NCI-H345 (cell line): ENCODE data around the gene USP53.
"Not testable (repeated sequence)": the region's sequence is repeated elsewhere in the genome, so short reads cannot be mapped to it uniquely, and the experiment has no call there.

Experiments
- DNase-seq: peaks from one replicate; lab custom pipeline; 2025; lab: John Stamatoyannopoulos, UW

The USP53 gene

DNA sequence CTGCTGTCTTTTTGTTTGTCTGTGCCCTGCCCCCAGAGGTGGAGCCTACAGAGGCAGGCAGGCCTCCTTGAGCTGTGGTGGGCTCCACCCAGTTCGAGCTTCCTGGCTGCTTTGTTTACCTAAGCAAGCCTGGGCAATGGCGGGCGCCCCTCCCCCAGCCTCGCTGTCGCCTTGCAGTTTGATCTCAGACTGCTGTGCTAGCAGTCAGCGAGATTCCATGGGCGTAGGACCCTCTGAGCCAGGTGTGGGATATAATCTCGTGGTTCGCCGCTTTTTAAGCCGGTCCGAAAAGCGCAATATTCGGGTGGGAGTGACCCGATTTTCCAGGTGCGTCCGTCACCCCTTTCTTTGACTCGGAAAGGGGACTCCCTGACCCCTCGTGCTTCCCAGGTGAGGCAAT is 67.0 kb downstream of the USP53 start:
- not testable (repeated sequence) for DNase-seq

GRCh38 chr4:119279945-119280344 is 67.4 kb downstream of the USP53 start:
- DNase-seq: not testable (repeated sequence)

- DNase-seq: no peak
Observed at GRCh38 chr4:119281393-119281792, 68.9 kb downstream of the USP53 start.

- no peak for DNase-seq
Observed at GRCh38 chr4:119284876-119285780, 72.6 kb downstream of the USP53 start.

- no peak for DNase-seq
Observed at GRCh38 chr4:119286377-119287002, 74.0 kb downstream of the USP53 start.

- no peak for DNase-seq
Observed at GRCh38 chr4:119289313-119289712, 76.8 kb downstream of the USP53 start.

- no peak for DNase-seq
Observed at GRCh38 chr4:119290598-119290997, 78.1 kb downstream of the USP53 start.

GRCh38 chr4:119296356-119296755 is 83.8 kb downstream of the USP53 start:
- no peak for DNase-seq

DNA sequence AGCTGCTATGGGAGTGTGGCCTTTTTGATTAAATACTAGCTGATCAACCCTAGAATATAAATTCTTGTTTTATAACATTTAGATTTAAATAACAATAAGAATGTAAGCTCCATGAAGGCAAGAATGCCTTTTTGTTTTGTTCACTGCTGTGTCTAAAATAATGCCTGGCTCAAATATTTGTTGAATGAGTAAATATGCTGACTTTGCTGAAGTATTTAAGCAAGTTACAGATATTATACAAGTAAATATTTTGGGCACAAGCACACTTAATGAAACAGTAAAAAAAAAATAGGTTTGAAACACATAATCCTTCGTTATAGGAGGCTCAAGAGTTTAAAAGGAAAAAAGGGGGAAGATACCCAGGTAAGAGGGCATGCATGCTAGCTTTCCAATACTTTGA is 85.3 kb downstream of the USP53 start:
- DNase-seq: no peak

DNA sequence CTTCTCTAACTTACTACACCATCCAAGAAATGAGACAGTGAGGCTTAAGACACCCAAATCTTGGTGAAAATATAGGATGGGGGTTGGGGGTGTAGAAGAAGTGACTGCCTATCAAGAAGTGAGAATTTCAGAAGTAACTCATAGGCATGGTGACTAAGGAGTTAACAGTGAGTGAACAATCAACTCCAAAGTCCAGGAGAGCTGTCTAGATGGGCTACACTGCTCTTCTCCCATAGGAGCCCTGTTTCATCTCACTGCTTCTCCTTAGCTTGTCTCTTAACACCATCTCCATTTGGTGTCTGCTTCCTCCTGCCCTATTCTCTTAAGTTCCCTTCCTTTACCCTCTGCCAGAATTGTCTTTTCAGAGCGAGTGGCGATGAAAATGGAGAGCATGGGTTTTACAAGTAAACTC is 86.8 kb downstream of the USP53 start:
- DNase-seq: no peak

DNA sequence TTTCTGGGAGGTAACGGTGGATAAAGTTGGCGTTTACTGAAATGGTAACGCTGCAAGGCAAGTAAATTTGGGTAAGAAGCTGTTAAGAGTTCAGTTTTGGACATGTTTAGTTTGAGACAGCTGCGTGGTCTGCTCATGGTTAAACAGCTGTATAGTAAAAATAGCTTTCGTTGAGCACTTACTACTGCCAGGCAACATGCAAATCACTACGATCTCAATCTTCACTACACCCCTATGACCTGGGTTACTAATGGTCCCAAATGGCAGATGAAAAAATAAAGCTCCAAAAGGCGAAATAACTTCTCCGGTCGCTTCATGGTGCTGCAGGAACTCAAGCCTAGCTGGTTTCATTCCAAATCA is 87.2 kb downstream of the USP53 start:
- DNase-seq: no peak

DNA sequence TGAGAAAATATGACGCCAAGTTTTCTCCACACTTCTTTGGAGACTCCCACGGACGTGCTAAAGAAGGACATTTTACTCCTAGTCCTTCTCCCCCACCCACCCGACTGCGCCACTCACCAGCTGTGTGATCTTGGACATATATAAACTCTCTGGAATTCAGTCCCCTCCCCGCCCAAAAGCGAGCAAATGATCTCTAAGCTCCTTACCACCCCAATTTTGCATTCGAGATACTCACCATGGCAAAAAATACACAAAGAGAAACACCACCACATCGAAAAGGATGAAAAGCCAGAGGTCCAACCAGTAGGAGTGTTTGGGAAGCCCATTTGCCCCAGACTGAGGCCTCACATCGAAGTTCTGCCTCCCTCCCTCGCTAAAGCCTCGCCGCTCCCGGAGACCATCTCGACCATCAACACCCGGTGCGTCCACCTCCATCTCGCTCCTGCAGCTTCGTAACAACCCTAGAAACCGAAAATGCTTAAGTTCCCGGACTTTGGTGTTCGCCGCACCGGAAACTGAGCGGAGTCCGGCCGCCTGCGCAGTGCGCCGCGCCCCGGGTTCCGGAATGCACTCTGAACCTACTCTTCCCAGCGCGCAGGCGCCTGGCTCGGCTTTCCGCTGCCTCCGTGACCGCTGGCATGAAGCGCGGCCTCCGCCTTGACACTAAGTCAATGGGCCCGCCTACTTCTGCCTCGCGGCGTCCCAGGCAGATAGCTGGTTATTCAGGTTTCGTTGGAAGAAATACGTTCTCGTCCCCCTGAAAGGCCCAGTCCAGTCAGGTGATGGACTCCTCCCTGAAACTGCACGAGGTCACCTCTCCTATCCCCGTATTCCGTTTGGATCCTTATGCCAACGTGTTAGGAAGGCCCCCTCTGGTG is 87.8 kb downstream of the USP53 start:
- no peak for DNase-seq

GRCh38 chr4:119302073-119302832 is 89.7 kb downstream of the USP53 start:
- DNase-seq: no peak

DNA sequence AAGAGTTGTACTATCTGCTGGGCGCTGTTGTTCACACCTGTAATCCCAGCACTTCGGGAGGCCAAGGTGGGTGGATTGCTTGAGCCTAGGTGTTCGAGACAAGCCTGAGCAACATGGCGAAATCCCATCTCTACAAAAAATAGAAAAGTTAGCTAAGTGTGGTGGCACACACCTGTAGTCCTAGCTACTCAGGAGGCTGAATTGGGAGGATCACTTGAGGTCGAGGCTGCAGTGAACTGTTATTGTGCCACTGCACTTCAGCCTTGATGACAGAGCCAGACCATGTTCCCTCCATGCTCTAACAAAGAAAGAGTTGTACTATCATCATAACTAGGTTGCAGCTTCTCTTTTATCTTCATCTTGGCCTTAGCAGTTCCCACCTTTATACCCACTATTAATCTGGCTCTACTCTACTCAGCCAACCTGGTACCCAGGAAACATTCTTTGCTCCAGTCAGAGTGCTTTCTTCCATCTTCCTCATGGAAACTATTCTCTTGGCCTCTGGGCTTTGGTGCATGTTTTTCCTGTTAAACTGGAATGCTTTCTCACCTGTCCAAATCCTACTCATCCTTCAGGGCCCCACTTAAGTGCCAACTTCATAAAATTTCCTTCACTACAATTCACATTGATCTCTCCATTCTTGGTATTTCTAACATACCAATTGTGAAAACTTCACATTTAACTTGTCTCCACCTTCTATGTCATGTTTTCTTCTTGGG is 91.2 kb downstream of the USP53 start:
- DNase-seq: no peak

- DNase-seq: no peak
Observed at GRCh38 chr4:119304431-119304830, 91.9 kb downstream of the USP53 start.

DNA sequence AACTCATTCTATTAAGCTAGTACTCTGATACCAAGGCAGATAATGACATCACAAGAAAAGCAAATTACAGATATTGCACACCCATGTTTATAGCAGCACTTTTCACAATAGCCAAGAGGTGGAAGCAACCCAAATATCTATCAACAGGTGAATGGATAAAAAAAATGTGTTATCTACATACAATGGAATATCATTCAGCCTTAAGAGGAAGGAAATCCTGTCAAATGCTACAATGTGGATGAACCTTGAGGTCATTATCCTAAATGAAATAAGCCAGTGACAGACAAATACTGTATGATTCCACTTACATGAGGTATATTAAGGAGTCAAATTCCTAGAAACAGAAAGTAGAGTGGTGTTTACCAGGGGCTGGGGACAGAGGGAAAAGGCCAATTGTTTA is 95.1 kb downstream of the USP53 start:
- DNase-seq: no peak

DNA sequence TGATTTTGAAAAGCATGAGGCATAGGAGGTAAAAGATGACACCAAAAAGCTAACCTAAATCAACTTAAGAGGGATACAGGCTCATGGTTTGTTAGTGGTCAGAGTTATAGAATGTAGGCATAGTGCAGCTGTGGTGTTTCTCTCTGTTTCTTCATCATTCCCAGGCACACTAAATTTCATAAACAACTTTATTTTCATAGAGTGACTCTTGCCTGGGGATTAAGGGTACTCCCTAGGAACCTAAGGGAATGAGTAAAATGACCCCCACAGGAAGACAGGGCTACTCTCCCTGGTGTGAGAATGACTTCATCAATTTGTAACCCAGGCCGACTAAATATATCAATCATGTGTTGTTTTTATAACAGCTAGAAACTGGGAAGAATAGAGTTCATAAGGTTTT is 98.3 kb downstream of the USP53 start:
- no peak for DNase-seq

- no peak for DNase-seq
Observed at GRCh38 chr4:119313237-119313636, 100.7 kb downstream of the USP53 start.

GRCh38 chr4:119314356-119314755 is 101.8 kb downstream of the USP53 start:
- peak; percentile 13 for DNase-seq

DNA sequence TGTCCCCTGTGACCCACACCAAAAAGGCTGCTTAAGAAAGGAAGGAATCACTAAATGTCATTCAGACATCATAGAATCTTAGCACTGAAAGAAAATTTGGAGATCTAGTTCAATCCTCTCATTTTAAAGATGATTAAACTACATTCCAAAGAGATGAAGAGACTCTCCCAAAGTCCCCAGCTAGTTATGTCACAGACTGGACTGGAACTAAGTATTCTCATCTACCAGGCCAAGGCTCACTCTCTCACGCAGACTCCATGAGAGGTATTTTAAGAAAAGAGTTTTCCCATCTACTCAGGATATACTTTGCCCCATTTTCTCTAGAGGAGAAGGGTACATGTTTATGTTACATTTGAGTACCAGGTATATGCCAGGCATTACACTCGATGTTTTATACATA is 102.5 kb downstream of the USP53 start:
- no peak for DNase-seq

DNA sequence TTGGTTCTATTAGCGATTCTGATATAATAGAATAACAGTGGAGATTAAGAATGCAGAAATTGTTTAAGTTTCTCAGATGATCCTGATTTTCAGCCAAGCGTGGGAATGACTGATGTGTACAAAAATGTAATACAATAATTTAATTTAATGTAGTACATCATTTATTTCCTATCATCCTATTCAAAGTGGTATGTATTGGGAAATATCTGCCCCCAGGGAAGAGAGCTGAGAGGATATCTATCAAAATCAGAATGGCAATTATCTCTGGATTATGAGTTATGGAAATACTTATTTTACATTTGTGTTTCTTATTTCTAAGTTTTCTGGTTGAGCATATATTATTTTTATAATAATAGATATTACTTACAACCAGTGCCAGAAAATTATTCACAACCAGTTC is 105.5 kb downstream of the USP53 start:
- no peak for DNase-seq
